HUES6 (cell line): ENCODE measurements around the gene PLA2G15.

ENCODE experiments used
- H3K27ac ChIP-seq: 2 replicates; pipeline ENCODE4 v1.7.0; 2013; ENCODE audit warnings: low read depth, mild to moderate bottlenecking, low read length, inconsistent platforms
- H3K27me3 ChIP-seq: 2 replicates; pipeline ENCODE4 v1.6.1; 2013; ENCODE audit warnings: low read length; ENCODE audit not compliant: control insufficient read depth, insufficient read depth
- H3K36me3 ChIP-seq: 2 replicates; pipeline ENCODE4 v1.6.1; 2013; ENCODE audit warnings: low read length; ENCODE audit not compliant: control insufficient read depth, insufficient read depth
- H3K4me1 ChIP-seq: 2 replicates; pipeline ENCODE4 v1.6.1; 2013; ENCODE audit warnings: low read length; ENCODE audit not compliant: control insufficient read depth, insufficient read depth
- H3K4me3 ChIP-seq: 2 replicates; pipeline ENCODE4 v1.5.1; 2013; ENCODE audit warnings: low read depth, low read length
- H3K9ac ChIP-seq: one replicate; pipeline ENCODE4 v1.6.1; 2013; ENCODE audit warnings: mild to moderate bottlenecking, low read length
- H3K9me3 ChIP-seq: 2 replicates; pipeline ENCODE4 v1.6.1; 2013; ENCODE audit warnings: low read depth, low read length; ENCODE audit not compliant: control insufficient read depth, insufficient read depth

Gene PLA2G15

GRCh38 chr16:68244903-68245853 is at the start of gene PLA2G15:
Gene PLA2G15 (plus strand): TSS chr16:68245373. CDS start chr16:68245427, 54 bp downstream.
- Histone ChIP-seq H3K4me1 (peaks cover 12% of the 10 kb centered on the region; the same call in 1 of the 2 replicates), H3K4me3 (peak within 1 kb of the TSS; percentile 89), H3K36me3 (0 out of 2 replicates have a peak, but pooled peaks cover 3% of the 10 kb centered on the region), H3K27me3 (peaks cover 14% of the 10 kb centered on the region), H3K27ac (no peak within 1 kb of the TSS), H3K9me3 (no peaks in the 10 kb centered on the region), H3K9ac (peak within 1 kb of the TSS; percentile 57)

- H3K9ac ChIP-seq: no peak overlapping the region
- H3K27me3 ChIP-seq: no peaks in the 10 kb centered on the region
- no peak overlapping the region for H3K4me3 ChIP-seq
- no peaks in the 10 kb centered on the region; the same call in 1 of the 2 replicates for H3K4me1 ChIP-seq
- H3K27ac ChIP-seq: no peak overlapping the region
- peaks cover 14% of the 10 kb centered on the region for H3K36me3 ChIP-seq
- no peaks in the 10 kb centered on the region for H3K9me3 ChIP-seq
Observed at GRCh38 chr16:68197250-68197649, 47.9 kb upstream of the PLA2G15 start.

GRCh38 chr16:68200088-68200783 is 44.9 kb upstream of the PLA2G15 start:
- Histone ChIP-seq H3K4me1 (no peaks in the 10 kb centered on the region; the same call in 1 of the 2 replicates), H3K27ac (no peak overlapping the region), H3K4me3 (no peak overlapping the region), H3K36me3 (0 out of 2 replicates have a peak, but pooled peaks cover 3% of the 10 kb centered on the region), H3K9me3 (no peaks in the 10 kb centered on the region), H3K27me3 (no peaks in the 10 kb centered on the region), H3K9ac (no peak overlapping the region)

DNA sequence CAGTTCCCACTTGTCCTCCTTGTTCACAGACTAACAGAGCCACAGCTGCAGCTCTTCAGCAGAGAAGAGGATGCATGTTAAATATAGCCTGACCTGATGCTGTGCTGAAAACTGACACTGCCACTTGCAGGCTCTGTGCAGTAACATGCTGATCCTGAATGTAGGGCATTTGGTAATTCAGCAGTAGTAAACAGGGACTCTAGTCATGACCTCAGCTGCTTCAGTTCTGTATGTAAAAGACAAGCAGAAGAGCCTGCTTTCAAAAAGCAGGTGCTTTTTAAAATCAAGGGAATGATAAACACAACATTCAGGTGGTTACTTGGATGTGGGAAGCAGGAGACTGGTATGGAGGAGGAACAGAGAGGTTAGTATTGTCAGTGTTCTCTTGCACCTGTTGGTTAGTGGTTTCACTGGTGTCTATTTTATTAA is 43.1 kb upstream of the PLA2G15 start:
- Histone ChIP-seq H3K36me3 (0 out of 2 replicates have a peak, but pooled peaks cover 3% of the 10 kb centered on the region), H3K27me3 (no peaks in the 10 kb centered on the region), H3K9ac (no peak overlapping the region), H3K4me3 (no peak overlapping the region), H3K4me1 (no peaks in the 10 kb centered on the region; the same call in 1 of the 2 replicates), H3K27ac (no peak overlapping the region), H3K9me3 (no peaks in the 10 kb centered on the region)

- H3K9me3 ChIP-seq: no peaks in the 10 kb centered on the region
- H3K36me3 ChIP-seq: 0 out of 2 replicates have a peak, but pooled peaks cover 3% of the 10 kb centered on the region
- H3K4me1 ChIP-seq: no peaks in the 10 kb centered on the region
- H3K27ac ChIP-seq: no peak overlapping the region
- no peak overlapping the region for H3K9ac ChIP-seq
- H3K27me3 ChIP-seq: no peaks in the 10 kb centered on the region
- no peak overlapping the region for H3K4me3 ChIP-seq
Observed at GRCh38 chr16:68206245-68206644, 38.9 kb upstream of the PLA2G15 start.

- Histone ChIP-seq H3K4me1 (no peaks in the 10 kb centered on the region), H3K9me3 (no peaks in the 10 kb centered on the region), H3K36me3 (no peaks in the 10 kb centered on the region), H3K4me3 (no peak overlapping the region), H3K27ac (no peak overlapping the region), H3K9ac (no peak overlapping the region), H3K27me3 (no peaks in the 10 kb centered on the region)
Observed at GRCh38 chr16:68214726-68215125, 30.4 kb upstream of the PLA2G15 start.

- H3K27ac ChIP-seq: no peak overlapping the region
- no peaks in the 10 kb centered on the region for H3K36me3 ChIP-seq
- no peak overlapping the region for H3K4me3 ChIP-seq
- H3K9ac ChIP-seq: no peak overlapping the region
- no peaks in the 10 kb centered on the region for H3K9me3 ChIP-seq
- no peaks in the 10 kb centered on the region for H3K27me3 ChIP-seq
- H3K4me1 ChIP-seq: no peaks in the 10 kb centered on the region
Observed at GRCh38 chr16:68215302-68215701, 29.9 kb upstream of the PLA2G15 start.

- Histone ChIP-seq H3K36me3 (no peaks in the 10 kb centered on the region), H3K9me3 (no peaks in the 10 kb centered on the region), H3K27ac (no peak overlapping the region), H3K4me1 (peaks cover 5% of the 10 kb centered on the region; the same call in 1 of the 2 replicates), H3K27me3 (no peaks in the 10 kb centered on the region), H3K4me3 (no peak overlapping the region), H3K9ac (no peak overlapping the region)
Observed at GRCh38 chr16:68216240-68216639, 28.9 kb upstream of the PLA2G15 start.

DNA sequence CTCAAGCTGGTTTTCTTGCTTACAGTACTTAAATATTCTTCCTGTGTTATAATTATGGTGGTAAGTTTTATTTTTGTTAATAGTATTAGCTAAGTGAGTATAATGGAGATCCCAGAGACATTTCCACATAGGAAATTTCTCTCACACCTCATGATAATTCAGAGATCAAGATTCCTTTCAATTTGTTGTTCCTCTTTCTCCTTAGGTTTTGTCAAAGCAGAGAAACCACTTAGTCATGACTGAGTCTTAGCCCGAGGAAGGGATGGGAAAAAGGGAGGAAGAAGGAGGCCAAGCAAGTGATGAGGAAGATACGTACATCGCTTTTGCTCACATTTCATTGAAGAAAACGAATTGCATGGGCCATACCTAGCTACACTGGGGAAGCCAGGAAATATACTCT is 27.7 kb upstream of the PLA2G15 start:
- no peak overlapping the region for H3K27ac ChIP-seq
- peaks cover 6% of the 10 kb centered on the region; the same call in 1 of the 2 replicates for H3K4me1 ChIP-seq
- H3K36me3 ChIP-seq: no peaks in the 10 kb centered on the region
- H3K4me3 ChIP-seq: no peak overlapping the region
- no peaks in the 10 kb centered on the region for H3K9me3 ChIP-seq
- H3K9ac ChIP-seq: no peak overlapping the region
- H3K27me3 ChIP-seq: no peaks in the 10 kb centered on the region

GRCh38 chr16:68219725-68220351 is 25.3 kb upstream of the PLA2G15 start:
- no peak overlapping the region for H3K27ac ChIP-seq
- peaks cover 6% of the 10 kb centered on the region; the same call in 1 of the 2 replicates for H3K4me1 ChIP-seq
- H3K36me3 ChIP-seq: no peaks in the 10 kb centered on the region
- no peak overlapping the region for H3K9ac ChIP-seq
- no peaks in the 10 kb centered on the region for H3K27me3 ChIP-seq
- no peak overlapping the region for H3K4me3 ChIP-seq
- H3K9me3 ChIP-seq: no peaks in the 10 kb centered on the region
